Placental pericyte (primary cell): ENCODE measurements around the gene GPX1. TPM values are rescaled to one million over a fixed set of nuclear protein-coding genes. Genes with fewer than 3 reads are reported as not detected.

Experiments
- total RNA-seq: library from RNA; depleted of rRNA; stranded (reverse); fragments of >200 nt; gene quantifications from 2 replicates; pipeline ENCODE4 v1.2.3, GENCODE V29; 2012

Gene GPX1
- 136 and 298 TPM in 2 replicates for total RNA-seq

GRCh38 chr3:49358217-49358883, at the start of gene GPX1:
Gene GPX1, minus strand, starts transcription at chr3:49358353. Its CDS starts 75 bp downstream, at chr3:49358278.

GRCh38 chr3:49339941-49340800, 18.0 kb downstream of the GPX1 start, which contains the start of gene USP4:
Gene USP4, minus strand, starts transcription at chr3:49340053. Its CDS starts 29 bp downstream, at chr3:49340024.

Other genes with a start within 250 kb of the GPX1 start
- 44.8 and 56.7 TPM in 2 replicates for gene USP19, start 237.5 kb downstream of the GPX1 start, total RNA-seq
- gene LAMB2, start 225.3 kb downstream of the GPX1 start, total RNA-seq, result 303 and 395 TPM in 2 replicates
- gene CCDC71, start 192.0 kb downstream of the GPX1 start, total RNA-seq, result 28.5 and 30.0 TPM in 2 replicates
- 17.8 and 41.6 TPM in 2 replicates for gene KLHDC8B, start 186.8 kb downstream of the GPX1 start, total RNA-seq
- gene C3orf62, start 81.1 kb downstream of the GPX1 start, total RNA-seq, result 1.1 and 1.3 TPM in 2 replicates
- gene USP4, start 18.3 kb downstream of the GPX1 start, total RNA-seq, result 20.8 and 26.9 TPM in 2 replicates
- 748 and 795 TPM in 2 replicates for gene RHOA, start 53.6 kb upstream of the GPX1 start, total RNA-seq
- gene TCTA, start 54.1 kb upstream of the GPX1 start, total RNA-seq, result 19.7 and 27.3 TPM in 2 replicates
- gene AMT, start 64.1 kb upstream of the GPX1 start, total RNA-seq, result 0.29 and 1.1 TPM in 2 replicates
- 5.7 and 6.6 TPM in 2 replicates for gene NICN1, start 71.0 kb upstream of the GPX1 start, total RNA-seq
- 62.4 and 126 TPM in 2 replicates for gene DAG1, start 111.9 kb upstream of the GPX1 start, total RNA-seq
- gene BSN, start 196.1 kb upstream of the GPX1 start, total RNA-seq, result 0.14 and 0.22 TPM in 2 replicates